Panc1 (cell line): Measurements from ENCODE around the gene RAB11FIP2. TPM values are rescaled to one million over a fixed set of nuclear protein-coding genes. Genes with fewer than 3 reads are reported as not detected.

Experiments
- ATAC-seq: fragments of 200-7000 bp; cut with Tn5 transposase; 2 replicates; pipeline ENCODE4 v1.9.1; 2020; ENCODE audit warnings: mild to moderate bottlenecking, moderate library complexity
- BruUV-seq: library from RNA; stranded (reverse); fragments of 400-500 nt; replicated peaks from 2 replicates; lab custom pipeline; 2021; lab: Mats Ljungman, UMichigan
- CTCF ChIA-PET: fragments of 300-600 bp; sonication (Branson Sonifier 250); formaldehyde crosslinking; loops from one replicate; lab custom pipeline; 2022; ENCODE audit warnings: antibody characterized with exemption; lab: Charles Lee
- POLR2A ChIA-PET: fragments of 300-600 bp; sonication (Branson Sonifier 250); formaldehyde crosslinking; loops from one replicate; lab custom pipeline; 2022; ENCODE audit warnings: antibody characterized with exemption; lab: Charles Lee
- DNase-seq: peaks from one replicate; pipeline ENCODE4 v3.0.0-alpha.2; 2010; ENCODE audit warnings: low read depth, low spot score
- H3K27ac ChIP-seq: 2 replicates; pipeline ENCODE4 v1.5.1; 2011; ENCODE audit warnings: mild to moderate bottlenecking, low read length, inconsistent platforms
- H3K27me3 ChIP-seq: fragments of 200-500 bp; sonication (Bioruptor generic); 2 replicates; pipeline ENCODE4 v1.6.0; 2014; ENCODE audit warnings: low read length, inconsistent platforms; ENCODE audit not compliant: control insufficient read depth, insufficient read depth
- H3K36me3 ChIP-seq: fragments of 200-500 bp; sonication (Bioruptor generic); 2 replicates; pipeline ENCODE4 v1.5.1; 2014; ENCODE audit warnings: inconsistent platforms, mild to moderate bottlenecking, low read length, moderate library complexity; ENCODE audit not compliant: control insufficient read depth, insufficient read depth
- H3K4me1 ChIP-seq: 2 replicates; pipeline ENCODE4 v1.5.1; 2011; ENCODE audit warnings: inconsistent platforms, mild to moderate bottlenecking, low read length, moderate library complexity; ENCODE audit not compliant: control insufficient read depth, insufficient read depth
- H3K4me3 ChIP-seq, 2 experiments: 2 replicates each; pipeline ENCODE4 v1.5.1; 2011 to 2012; ENCODE audit warnings: low read depth in 2 of 2, low read length in 2 of 2, mild to moderate bottlenecking in 2 of 2, inconsistent platforms in 1 of 2, moderate library complexity in 1 of 2
- H3K9me3 ChIP-seq: fragments of 200-500 bp; sonication (Bioruptor generic); 2 replicates; pipeline ENCODE4 v1.5.1; 2014; ENCODE audit warnings: low read depth, mild to moderate bottlenecking, inconsistent platforms, low read length, moderate library complexity; ENCODE audit not compliant: control insufficient read depth, insufficient read depth
- CTCF ChIP-seq: fragments of 450-650 bp; IDR thresholded peaks from 2 replicates; pipeline ENCODE4 v1.5.1; 2017; ENCODE audit warnings: mild to moderate bottlenecking
- POLR2AphosphoS5 ChIP-seq: IDR thresholded peaks from 2 replicates; pipeline ENCODE4 v1.6.1; 2012; ENCODE audit warnings: mild to moderate bottlenecking, low read depth, low read length, moderate library complexity
- SIN3A ChIP-seq: IDR thresholded peaks from 2 replicates; pipeline ENCODE4 v1.6.1; 2012; ENCODE audit warnings: low read depth, mild to moderate bottlenecking, low read length, moderate library complexity, borderline replicate concordance; ENCODE audit not compliant: insufficient read depth
- TCF7L2 ChIP-seq: IDR thresholded peaks from 2 replicates; pipeline ENCODE4 v1.6.1; 2011; ENCODE audit warnings: mild to moderate bottlenecking, low read depth, low read length, inconsistent platforms
- in situ Hi-C: cut with HindIII; loops from 2 replicates; pipeline ENCODE4 v1.10.0; 2016; ENCODE audit warnings: low sequenced_read_pairs, low pct_unique_long_range_greater_than_20kb
- intact Hi-C: fragments of 100-400 bp; cut with micrococcal nuclease; formaldehyde crosslinking; loops from one replicate; pipeline ENCODE4 v1.10.0; 2022; ENCODE audit not compliant: unreplicated experiment
- total RNA-seq: library from RNA; stranded (reverse); gene quantifications from one replicate; pipeline ENCODE4 v1.2.1, GENCODE V29; 2021; ENCODE audit not compliant: unreplicated experiment
- TF ChIP-seq, protein P1 (sequence below), 2 experiments: IDR thresholded peaks; 2 replicates each; pipeline ENCODE4 v1.6.1; 2011 to 2012; ENCODE audit warnings: low read depth in 2 of 2, control low read depth in 1 of 2, low read length in 1 of 2, mild to moderate bottlenecking in 1 of 2, moderate library complexity in 1 of 2; ENCODE audit not compliant: insufficient read depth in 1 of 2

RAB11FIP2 gene
- total RNA-seq, 1 experiment from 2014 or later: 18.1 TPM

DNA sequence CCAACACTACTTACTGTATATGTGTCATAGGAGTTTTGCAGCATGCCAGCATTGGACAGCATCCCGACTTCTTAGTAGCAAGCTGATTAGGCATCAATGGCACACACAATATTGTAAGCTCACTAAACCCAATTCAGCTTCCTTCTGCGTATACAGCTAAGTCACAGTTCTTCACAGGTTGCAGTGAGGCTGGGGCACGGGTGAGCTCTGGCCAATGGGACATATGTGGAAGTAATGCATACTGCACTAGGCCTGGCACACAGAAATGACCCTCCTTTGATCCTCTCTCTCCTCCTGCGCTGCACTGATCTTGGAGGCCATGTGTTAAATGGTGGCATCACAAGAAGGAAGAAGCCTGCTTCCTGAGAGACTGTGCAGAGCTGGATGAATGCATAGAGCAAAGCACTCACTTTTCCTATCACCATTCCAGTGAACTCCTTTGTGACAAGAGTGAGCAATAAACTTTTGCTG, 11.9 kb downstream of the RAB11FIP2 start:
- Histone ChIP-seq H3K9me3 (no peaks in the 10 kb centered on the region), H3K27ac (no peak overlapping the region), H3K27me3 (no peaks in the 10 kb centered on the region), H3K36me3 (peaks cover 15% of the 10 kb centered on the region), H3K4me3 (no peak overlapping the region), H3K4me1 (no peaks in the 10 kb centered on the region)
- intact Hi-C loops: no loop called here
- DNase-seq (no peak), ATAC-seq (no peak)
- TF ChIP-seq SIN3A: no peak
- no peak for TF ChIP-seq TCF7L2
- no peak for TF ChIP-seq POLR2AphosphoS5
- TF ChIP-seq, protein P1, sequence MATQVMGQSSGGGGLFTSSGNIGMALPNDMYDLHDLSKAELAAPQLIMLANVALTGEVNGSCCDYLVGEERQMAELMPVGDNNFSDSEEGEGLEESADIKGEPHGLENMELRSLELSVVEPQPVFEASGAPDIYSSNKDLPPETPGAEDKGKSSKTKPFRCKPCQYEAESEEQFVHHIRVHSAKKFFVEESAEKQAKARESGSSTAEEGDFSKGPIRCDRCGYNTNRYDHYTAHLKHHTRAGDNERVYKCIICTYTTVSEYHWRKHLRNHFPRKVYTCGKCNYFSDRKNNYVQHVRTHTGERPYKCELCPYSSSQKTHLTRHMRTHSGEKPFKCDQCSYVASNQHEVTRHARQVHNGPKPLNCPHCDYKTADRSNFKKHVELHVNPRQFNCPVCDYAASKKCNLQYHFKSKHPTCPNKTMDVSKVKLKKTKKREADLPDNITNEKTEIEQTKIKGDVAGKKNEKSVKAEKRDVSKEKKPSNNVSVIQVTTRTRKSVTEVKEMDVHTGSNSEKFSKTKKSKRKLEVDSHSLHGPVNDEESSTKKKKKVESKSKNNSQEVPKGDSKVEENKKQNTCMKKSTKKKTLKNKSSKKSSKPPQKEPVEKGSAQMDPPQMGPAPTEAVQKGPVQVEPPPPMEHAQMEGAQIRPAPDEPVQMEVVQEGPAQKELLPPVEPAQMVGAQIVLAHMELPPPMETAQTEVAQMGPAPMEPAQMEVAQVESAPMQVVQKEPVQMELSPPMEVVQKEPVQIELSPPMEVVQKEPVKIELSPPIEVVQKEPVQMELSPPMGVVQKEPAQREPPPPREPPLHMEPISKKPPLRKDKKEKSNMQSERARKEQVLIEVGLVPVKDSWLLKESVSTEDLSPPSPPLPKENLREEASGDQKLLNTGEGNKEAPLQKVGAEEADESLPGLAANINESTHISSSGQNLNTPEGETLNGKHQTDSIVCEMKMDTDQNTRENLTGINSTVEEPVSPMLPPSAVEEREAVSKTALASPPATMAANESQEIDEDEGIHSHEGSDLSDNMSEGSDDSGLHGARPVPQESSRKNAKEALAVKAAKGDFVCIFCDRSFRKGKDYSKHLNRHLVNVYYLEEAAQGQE (IDR thresholded peaks at IDR 0.05; ENCODE audit: insufficient read depth in 1 of 2, low read depth in 2 of 2, low read length in 1 of 2): no peak
- TF ChIP-seq CTCF: no peak
- ChIA-PET POLR2A (no interaction called here), CTCF (no interaction called here)
- BruUV-seq: no TSS peak
- in situ Hi-C loops: no loop called here

DNA sequence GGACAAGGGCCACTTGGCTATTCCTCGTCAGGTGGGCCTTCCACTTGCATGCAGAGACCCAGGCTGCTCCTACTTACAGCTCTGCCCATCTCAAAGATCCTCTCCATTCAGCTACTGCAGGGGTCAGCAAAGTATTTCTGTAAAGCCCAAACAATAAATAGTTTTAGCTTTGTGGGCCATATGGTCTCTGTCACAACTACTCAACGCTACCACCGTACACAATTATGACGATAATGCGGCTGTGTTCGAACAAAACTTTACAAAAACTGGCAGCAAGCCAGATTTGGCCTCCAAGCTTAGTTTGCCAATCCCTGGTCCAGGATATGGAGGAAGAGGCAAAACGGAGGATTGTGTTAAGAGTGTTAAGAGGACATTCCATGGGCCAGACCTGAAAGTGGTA, 12.8 kb downstream of the RAB11FIP2 start:
- intact Hi-C loops (no loop called here), in situ Hi-C loops (no loop called here)
- Histone ChIP-seq H3K27ac (no peak overlapping the region), H3K4me1 (no peaks in the 10 kb centered on the region), H3K4me3 (no peak overlapping the region), H3K36me3 (peaks cover 12% of the 10 kb centered on the region), H3K27me3 (no peaks in the 10 kb centered on the region), H3K9me3 (no peaks in the 10 kb centered on the region)
- DNase-seq (no peak), ATAC-seq (no peak)
- TF ChIP-seq, protein P1 (IDR thresholded peaks at IDR 0.05; ENCODE audit: insufficient read depth in 1 of 2, low read depth in 2 of 2, low read length in 1 of 2): no peak
- no peak for TF ChIP-seq SIN3A
- TF ChIP-seq CTCF: no peak
- ChIA-PET CTCF (no interaction called here), POLR2A (no interaction called here)
- BruUV-seq: no TSS peak
